GM18505 (cell line): ENCODE measurements around the gene PCBP3.

ENCODE experiments used
- ATAC-seq: cut with Tn5 transposase; IDR thresholded peaks from one replicate; pipeline ENCODE4 v1.9.1; 2021; ENCODE audit not compliant: unreplicated experiment
- POLR2A ChIP-seq: IDR thresholded peaks from 4 replicates; pipeline ENCODE4 v1.6.1; 2011; ENCODE audit warnings: borderline replicate concordance; ENCODE audit not compliant: insufficient read depth, insufficient read length; ENCODE audit errors: extremely low read depth

The PCBP3 gene

GRCh38 chr21:45788198-45788597 lies 144.7 kb downstream of the PCBP3 start:
- ATAC-seq: no peak
- TF ChIP-seq POLR2A: no peak

GRCh38 chr21:45788637-45789506 lies 145.3 kb downstream of the PCBP3 start:
- no peak for TF ChIP-seq POLR2A
- no peak for ATAC-seq

- ATAC-seq: no peak
- no peak for TF ChIP-seq POLR2A
These were observed 146.9 kb downstream of the PCBP3 start for GRCh38 chr21:45790427-45790826.

DNA sequence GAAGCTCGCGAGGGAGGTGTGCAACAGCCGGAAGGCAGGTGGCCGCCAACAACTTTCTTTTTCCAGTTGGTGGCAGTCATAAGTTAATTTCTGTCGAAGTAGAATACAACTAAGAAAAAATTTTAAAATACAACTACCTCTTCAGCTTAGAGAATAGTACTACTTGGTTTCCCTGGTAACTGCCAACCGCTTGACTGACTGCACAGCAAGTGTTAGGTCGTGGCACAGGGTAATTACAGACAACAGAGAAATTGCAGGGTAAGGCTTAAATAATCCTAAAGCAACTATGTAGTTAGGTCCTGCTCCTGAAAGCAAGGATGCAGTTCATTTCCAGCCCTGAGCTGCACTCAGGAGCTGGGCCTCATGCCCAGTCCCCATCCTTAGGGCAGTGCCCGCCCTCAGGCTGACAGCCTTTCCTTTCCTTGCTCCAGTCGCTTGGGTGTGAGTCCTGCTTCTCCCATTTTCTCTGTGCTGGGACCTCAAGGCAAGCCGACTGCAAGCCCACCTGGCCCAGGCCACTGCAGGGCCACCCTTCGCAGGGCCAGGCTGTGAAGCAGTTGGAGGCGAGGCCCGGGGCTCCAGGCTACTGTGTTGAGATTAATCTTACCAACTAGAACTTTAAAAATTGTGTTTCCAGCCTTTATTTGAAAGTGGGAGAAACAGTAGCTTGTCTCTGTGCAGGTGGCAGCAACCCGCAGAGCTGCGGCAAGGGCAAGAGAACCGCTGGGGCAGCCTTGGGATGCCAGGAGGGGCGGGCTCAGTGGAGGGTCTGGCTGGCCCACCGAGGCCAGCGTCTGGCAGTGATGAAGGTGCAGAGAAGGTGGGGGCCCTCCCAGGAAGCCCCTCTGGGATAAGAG lies 148.3 kb downstream of the PCBP3 start:
- TF ChIP-seq POLR2A: no peak
- ATAC-seq: no peak

GRCh38 chr21:45792682-45793383 lies 149.3 kb downstream of the PCBP3 start:
- ATAC-seq: no peak
- no peak for TF ChIP-seq POLR2A

DNA sequence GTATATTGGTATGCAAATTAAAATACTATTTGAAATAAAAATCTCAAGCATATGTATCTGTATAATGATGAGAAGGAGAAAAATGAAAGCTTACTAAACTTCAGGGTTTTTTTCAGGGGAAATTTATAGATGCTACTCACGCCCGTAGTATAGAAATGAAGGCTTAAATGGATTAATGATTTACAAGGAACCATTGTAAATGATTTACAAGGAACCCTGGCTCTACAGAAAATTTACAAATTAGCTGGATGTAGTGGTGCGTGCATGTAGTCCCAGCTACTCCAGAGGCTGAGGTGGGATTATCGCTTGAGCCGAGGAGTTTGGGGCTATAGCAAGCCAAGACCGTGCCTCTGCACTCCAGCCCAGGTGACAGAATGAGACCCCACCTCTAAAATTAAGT lies 150.5 kb downstream of the PCBP3 start:
- ATAC-seq: no peak
- TF ChIP-seq POLR2A: no peak

DNA sequence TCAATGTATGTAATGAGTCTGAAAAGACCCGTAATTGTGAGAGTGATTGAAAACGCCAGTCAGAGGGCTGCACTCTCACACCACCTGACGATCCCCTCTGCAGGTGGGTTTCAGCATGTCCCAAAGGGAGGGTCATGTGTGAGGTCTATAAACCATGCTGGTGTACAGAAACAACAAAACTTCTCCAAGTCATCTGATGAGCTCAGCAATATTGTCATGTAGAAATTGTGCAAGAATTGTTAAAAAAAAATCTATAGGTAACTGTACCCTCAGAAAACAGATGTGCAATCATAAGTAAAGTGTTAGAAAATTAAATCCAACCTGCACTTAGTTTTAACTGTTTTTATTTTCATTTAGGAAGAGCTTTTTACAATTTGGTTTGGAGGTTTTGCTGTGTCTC lies 152.5 kb downstream of the PCBP3 start:
- no peak for ATAC-seq
- TF ChIP-seq POLR2A: no peak

DNA sequence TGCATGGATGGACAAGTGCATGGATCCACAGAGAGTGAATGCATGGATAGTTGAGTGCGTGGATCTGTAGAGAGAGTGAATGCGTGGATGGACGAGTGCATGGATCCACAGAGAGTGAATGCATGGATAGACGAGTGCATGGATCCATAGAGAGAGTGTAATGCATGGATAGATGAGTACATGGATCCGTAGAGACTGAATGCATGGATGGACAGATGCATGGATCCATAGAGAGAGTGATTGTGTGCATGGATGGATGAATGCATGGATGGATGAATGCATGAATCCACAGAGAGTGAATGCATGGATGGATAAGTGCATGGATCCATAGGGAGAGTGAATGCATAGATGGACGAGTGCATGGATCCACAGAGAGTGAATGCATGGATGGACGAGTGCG lies 153.8 kb downstream of the PCBP3 start:
- no peak for TF ChIP-seq POLR2A
- no peak for ATAC-seq

GRCh38 chr21:45799765-45800338 lies 156.3 kb downstream of the PCBP3 start:
- ATAC-seq: no peak
- no peak for TF ChIP-seq POLR2A

DNA sequence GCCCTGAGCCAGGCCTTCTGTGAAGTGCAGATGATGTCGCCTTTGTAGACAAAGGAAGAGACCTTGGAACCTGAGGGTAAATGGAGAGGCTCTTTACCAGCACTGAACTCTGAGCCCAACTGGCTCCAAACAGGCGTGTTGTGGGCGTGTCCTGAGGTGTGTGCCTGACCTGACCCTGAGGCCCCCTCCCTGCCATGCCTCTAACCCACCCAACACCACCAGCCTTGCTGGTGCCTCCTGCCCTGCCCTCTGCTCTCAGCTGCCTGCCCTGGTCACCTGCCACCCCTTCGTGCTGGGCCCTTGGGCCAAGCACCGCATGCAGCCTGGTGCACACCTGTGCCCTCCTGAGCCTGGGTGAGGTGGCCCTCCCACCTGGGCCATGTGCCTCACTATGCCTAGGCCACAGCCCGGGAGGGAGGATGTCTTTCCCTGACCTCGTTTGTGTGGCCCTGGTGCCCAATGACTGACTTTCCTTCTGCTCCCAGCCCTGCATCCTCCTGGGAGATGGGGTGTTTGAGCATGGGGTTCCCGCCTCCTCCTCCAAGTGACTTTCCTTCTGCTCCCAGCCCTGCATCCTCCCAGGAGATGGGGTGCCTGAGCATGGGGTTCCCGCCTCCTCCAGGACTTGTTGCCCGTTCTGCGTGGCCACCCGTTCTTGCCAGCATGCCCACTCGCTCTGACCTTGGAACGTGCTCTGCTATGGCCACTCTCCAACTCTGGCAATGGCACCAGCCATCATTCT lies 157.0 kb downstream of the PCBP3 start:
- ATAC-seq: no peak
- no peak for TF ChIP-seq POLR2A

DNA sequence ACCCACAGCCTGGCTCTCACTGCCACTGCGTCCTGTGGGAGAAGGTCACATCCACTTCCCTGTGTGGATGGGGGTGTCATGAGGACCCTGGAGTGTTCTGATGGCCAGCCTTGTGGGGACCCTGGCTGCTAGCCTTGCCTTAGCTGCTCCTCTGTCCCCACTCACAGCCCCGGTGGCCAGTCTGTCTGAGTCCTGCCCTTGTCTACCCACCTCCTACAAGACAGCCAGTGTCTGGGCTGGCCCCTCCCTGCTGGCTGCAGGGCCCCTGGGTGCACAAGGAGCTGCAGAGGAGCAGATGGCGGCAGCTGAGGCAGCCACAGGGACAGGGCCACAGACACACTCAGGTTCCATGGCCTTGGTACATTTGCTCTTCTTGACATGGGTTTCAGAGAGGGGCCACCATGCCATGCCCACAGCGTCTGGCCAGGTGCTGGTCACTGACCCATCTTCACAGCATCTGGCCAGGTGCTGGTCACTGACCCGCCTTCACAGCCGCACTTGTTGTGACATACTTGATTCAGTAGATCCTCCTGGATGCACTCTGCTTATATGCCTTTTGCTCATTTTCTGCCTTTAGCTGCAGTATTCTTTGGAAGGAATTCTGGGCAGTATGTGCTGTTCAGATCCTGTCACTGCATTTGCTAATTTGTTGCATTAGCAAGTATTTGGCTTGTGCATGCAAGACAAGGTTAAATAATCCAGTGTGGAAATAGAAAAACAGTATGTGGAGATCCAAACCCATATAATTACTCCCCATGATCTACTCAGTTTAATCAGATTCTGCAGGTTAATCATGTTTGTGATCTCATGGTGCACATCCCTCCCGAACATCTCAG lies 157.8 kb downstream of the PCBP3 start:
- no peak for TF ChIP-seq POLR2A
- no peak for ATAC-seq

DNA sequence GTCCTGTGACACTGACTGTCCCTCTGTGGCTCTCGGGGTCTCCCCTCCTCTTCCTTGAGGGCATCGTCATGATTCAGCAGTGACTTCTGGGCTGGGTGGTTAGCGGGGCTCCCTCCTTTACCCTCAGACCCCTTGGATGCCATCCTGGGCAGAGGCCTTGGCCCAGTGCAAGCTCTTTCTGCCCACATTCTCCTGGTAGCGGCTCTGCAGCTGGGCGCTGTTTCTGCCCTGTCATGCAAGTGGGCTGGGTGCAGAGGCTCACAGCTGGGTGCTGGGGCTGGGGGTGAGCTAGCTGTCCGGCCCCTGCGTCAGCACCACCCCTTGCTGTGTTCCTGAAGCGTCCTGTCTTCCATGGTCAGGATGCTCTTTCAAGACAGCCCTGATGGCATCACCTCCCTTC lies 158.5 kb downstream of the PCBP3 start:
- ATAC-seq: no peak
- TF ChIP-seq POLR2A: no peak
